HUES6 (cell line): ENCODE results near the gene SPATA12.

Source experiments
- H3K27ac ChIP-seq: 2 replicates; pipeline ENCODE4 v1.7.0; 2013; ENCODE audit warnings: low read depth, mild to moderate bottlenecking, low read length, inconsistent platforms
- H3K27me3 ChIP-seq: 2 replicates; pipeline ENCODE4 v1.6.1; 2013; ENCODE audit warnings: low read length; ENCODE audit not compliant: control insufficient read depth, insufficient read depth
- H3K36me3 ChIP-seq: 2 replicates; pipeline ENCODE4 v1.6.1; 2013; ENCODE audit warnings: low read length; ENCODE audit not compliant: control insufficient read depth, insufficient read depth
- H3K4me1 ChIP-seq: 2 replicates; pipeline ENCODE4 v1.6.1; 2013; ENCODE audit warnings: low read length; ENCODE audit not compliant: control insufficient read depth, insufficient read depth
- H3K4me3 ChIP-seq: 2 replicates; pipeline ENCODE4 v1.5.1; 2013; ENCODE audit warnings: low read depth, low read length
- H3K9ac ChIP-seq: one replicate; pipeline ENCODE4 v1.6.1; 2013; ENCODE audit warnings: mild to moderate bottlenecking, low read length
- H3K9me3 ChIP-seq: 2 replicates; pipeline ENCODE4 v1.6.1; 2013; ENCODE audit warnings: low read depth, low read length; ENCODE audit not compliant: control insufficient read depth, insufficient read depth

SPATA12 gene

DNA sequence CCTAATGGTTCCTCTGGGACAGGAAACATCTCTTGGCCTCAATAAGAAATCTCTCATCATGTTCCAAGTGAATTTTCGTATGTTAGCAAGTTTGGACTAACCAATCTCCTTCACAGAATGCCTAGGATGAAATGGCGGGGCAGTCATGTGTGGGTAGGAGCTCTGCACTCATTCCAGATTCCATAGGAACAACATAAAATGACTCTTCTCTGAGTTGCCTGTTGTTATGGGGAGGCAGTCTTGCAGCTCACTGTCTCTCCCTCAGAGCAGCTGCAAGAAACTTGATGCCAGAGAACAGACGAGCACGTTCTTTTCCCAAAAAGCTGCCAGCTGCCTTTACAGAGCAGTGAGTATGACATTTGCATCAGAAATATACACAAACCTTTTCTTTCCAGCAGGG is 34.1 kb downstream of the SPATA12 start:
- Histone ChIP-seq H3K27me3 (no peaks in the 10 kb centered on the region), H3K36me3 (peaks cover 76% of the 10 kb centered on the region), H3K9me3 (no peaks in the 10 kb centered on the region), H3K27ac (no peak overlapping the region), H3K9ac (no peak overlapping the region), H3K4me3 (no peak overlapping the region), H3K4me1 (no peaks in the 10 kb centered on the region; the same call in 1 of the 2 replicates)

DNA sequence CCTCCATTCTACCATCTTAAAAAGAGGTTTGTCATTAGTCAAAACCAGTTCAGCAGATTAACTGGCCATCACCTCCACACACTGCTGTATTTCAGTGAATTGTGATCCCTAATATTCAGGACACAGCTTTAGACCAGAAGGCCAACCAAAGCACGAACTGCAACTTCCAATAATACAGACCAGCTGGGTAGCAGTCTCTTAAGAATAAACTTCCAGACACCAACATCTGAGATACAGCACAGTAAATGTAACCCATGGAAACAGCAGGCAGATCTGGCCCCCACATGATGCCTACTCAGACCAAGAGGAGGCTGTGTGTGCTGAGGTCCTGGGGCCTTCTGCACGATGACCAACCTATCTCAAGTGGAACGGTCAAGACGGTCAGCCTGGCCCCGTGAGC is 34.9 kb downstream of the SPATA12 start:
- Histone ChIP-seq H3K36me3 (peaks cover 80% of the 10 kb centered on the region), H3K9me3 (no peaks in the 10 kb centered on the region), H3K9ac (no peak overlapping the region), H3K4me1 (no peaks in the 10 kb centered on the region; the same call in 1 of the 2 replicates), H3K4me3 (no peak overlapping the region), H3K27me3 (no peaks in the 10 kb centered on the region), H3K27ac (no peak overlapping the region)

DNA sequence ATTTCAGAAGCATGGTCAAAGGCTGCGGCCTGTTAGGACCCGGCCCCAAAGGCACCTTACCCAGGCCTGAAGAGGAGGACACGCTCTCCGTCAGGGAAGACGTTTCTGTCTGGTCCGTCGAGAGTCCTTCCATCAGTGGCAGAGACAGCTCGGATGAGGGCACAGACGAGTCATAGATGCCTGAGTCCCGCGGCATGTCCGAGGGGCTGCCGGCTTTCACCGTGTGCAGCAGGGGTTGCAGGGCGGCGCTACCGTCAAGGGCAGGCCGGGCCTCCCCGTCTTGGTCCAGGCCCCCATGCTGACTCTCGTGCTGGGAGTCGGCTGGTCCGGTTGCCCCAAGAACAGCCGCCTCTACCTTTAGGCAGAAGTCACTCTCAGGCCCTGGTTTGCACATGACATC is 37.1 kb downstream of the SPATA12 start:
- H3K4me1 ChIP-seq, result no peaks in the 10 kb centered on the region

DNA sequence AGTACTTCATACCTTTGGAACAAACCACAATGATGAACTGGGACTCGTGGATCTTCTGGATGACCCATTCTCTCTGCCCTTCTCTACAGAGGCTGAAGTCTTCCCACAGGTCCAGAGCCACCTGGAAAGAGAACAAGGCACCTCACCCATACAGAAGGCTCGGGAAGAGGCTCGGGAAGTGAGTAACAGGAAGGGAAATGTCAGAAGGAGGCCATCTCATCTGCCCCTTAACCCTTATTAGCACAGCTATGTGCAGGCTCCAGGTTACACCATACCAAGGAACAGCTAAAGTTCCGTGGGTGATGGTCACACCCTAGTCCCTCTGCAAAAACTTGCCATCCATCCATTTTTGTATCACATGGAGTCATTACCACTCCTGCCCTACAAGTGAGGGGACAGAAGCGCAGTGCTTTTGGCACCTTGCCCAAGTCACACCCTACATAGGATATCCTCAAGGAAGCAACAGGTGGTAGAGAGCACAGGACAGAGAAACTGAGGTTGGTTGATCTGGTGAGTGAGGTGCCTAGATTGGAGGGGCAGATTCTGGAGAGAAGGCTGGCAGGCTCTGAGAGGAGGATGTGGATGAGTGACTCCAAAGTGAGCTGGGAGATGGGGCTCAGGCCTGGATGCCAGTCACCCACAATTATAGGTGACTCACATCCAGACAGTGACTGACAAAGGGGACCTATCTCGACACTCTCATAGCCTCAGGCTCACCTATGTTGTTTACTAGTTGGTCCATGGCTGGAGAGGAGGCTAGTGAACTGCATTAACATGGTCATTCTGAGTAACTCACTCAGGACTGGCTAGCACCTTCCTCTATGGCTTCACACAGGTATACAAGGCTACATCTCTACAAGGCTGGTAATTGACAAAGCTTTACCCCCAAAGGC is 38.2 kb downstream of the SPATA12 start:
- Histone ChIP-seq H3K36me3 (peaks cover 96% of the 10 kb centered on the region), H3K9me3 (no peaks in the 10 kb centered on the region), H3K9ac (no peak overlapping the region), H3K4me3 (no peak overlapping the region), H3K4me1 (no peaks in the 10 kb centered on the region), H3K27ac (no peak overlapping the region), H3K27me3 (no peaks in the 10 kb centered on the region)

More for the DNA sequence above, 37.1 kb downstream of the SPATA12 start:
- Histone ChIP-seq H3K27me3 (no peaks in the 10 kb centered on the region), H3K9me3 (no peaks in the 10 kb centered on the region), H3K9ac (no peak overlapping the region), H3K27ac (no peak overlapping the region), H3K36me3 (peaks cover 96% of the 10 kb centered on the region), H3K4me3 (no peak overlapping the region)

- Histone ChIP-seq H3K27me3 (no peaks in the 10 kb centered on the region), H3K4me3 (no peak overlapping the region), H3K4me1 (no peaks in the 10 kb centered on the region), H3K9me3 (no peaks in the 10 kb centered on the region), H3K27ac (no peak overlapping the region), H3K36me3 (peaks cover 96% of the 10 kb centered on the region), H3K9ac (no peak overlapping the region)
These were observed 39.7 kb downstream of the SPATA12 start for GRCh38 chr3:57100046-57100695.

DNA sequence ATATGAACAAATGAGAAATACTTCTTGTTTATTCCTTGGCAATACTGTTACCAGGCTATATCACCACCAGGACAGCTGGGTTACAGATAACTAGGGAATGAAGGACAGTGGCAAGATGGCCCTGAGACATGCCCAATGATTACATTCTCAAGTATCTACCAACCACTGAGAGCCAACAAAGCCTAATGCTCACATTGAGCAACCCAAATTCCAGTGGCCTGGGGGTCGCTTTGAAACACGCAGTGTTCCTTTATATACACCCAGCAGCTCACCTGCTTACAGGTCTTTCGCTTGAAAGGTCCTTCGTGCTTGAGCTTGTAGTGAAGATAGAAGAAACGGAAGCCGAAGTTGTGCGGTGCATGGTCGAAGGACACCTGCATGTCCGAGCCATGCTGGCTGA is 45.1 kb downstream of the SPATA12 start:
- Histone ChIP-seq H3K27ac (no peak overlapping the region), H3K9me3 (no peaks in the 10 kb centered on the region), H3K36me3 (peaks cover 86% of the 10 kb centered on the region), H3K27me3 (no peaks in the 10 kb centered on the region), H3K4me3 (no peak overlapping the region), H3K9ac (no peak overlapping the region), H3K4me1 (peaks cover 9% of the 10 kb centered on the region)

DNA sequence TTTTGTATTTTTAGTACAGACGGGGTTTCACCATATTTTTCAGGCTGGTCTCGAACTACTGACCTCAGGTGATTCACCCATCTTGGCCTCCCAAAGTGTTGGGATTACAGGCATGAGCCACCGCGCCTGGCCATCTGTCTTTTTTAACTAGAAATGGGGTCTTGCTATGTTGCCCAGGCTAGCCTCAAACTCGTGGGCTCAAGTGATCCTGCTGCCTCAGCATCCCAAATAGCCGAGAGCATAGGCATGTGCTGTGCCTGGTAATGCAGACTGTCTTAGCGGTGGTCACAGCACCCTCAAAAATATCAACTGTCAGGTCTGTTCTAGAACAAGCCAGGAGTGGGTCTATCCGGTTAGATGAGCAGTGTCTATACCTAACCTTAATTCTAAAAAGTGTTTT is 48.2 kb downstream of the SPATA12 start:
- Histone ChIP-seq H3K36me3 (peaks cover 74% of the 10 kb centered on the region), H3K4me1 (peaks cover 24% of the 10 kb centered on the region), H3K9me3 (no peaks in the 10 kb centered on the region), H3K4me3 (no peak overlapping the region), H3K27me3 (no peaks in the 10 kb centered on the region), H3K27ac (no peak overlapping the region), H3K9ac (no peak overlapping the region)

DNA sequence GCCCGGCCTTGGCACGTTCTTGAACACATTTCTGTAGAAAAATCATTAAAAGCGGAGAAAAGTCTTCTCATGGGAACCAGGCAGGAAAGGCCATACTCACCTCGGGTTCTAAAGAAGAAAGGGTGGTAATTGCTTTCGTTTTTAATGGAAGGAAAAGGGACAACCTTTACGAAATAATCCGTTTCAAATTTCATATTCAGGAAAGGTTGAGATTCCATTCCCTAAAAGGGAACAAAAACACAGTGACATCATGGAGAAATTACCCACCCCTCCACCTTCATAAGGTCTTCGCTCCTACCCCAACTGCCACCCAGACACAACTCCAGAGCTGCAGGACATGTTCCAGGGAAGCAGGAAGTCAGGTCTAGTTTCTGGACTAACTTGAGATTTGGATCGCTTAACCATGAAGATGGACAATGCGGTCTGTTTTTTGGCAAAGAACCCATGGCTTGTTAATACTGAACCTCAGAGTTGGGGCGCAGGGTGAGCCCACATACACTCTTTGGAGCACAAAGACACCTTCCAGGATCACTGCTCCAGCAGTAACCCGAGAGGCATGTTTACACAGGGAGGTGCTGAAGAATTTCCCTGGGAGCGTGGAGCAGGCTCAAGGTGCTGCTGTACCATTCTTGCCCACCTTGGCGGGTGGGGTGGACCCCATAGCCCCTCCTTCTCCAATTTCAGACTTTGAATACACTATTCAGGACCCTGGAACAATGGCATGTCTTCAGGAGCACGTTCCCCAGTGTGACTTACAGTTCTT is 49.2 kb downstream of the SPATA12 start:
- no peak overlapping the region for H3K9ac ChIP-seq
- H3K27me3 ChIP-seq, result no peaks in the 10 kb centered on the region
- H3K27ac ChIP-seq, result 0 out of 2 replicates have a peak overlapping the region, but pooled peaks have one; percentile 20
- H3K36me3 ChIP-seq, result peaks cover 71% of the 10 kb centered on the region
- H3K9me3 ChIP-seq, result no peaks in the 10 kb centered on the region
- peaks cover 24% of the 10 kb centered on the region for H3K4me1 ChIP-seq
- H3K4me3 ChIP-seq, result no peak overlapping the region

DNA sequence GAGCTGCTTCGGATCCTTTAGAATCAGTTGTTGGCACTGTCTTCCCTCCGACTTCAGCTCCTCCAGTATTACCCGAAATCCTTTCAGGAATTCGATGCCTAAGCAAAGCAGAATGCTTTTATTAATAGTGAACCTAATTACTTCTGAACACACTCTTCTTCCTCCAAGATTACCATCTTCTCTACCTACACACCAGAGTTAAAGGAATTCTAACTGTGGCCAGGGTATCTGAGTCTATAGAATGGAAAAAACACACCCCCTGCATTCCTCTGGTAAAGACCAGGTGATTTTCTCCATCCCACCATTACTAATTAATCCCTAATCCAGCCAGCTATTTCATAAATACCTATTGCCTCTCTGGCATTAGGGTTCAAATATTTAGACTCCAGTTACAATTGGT is 49.8 kb downstream of the SPATA12 start:
- H3K9ac ChIP-seq, result no peak overlapping the region
- peaks cover 70% of the 10 kb centered on the region for H3K36me3 ChIP-seq
- no peaks in the 10 kb centered on the region for H3K27me3 ChIP-seq
- H3K9me3 ChIP-seq, result no peaks in the 10 kb centered on the region
- H3K4me3 ChIP-seq, result no peak overlapping the region
- peaks cover 25% of the 10 kb centered on the region for H3K4me1 ChIP-seq
- H3K27ac ChIP-seq, result no peak overlapping the region

DNA sequence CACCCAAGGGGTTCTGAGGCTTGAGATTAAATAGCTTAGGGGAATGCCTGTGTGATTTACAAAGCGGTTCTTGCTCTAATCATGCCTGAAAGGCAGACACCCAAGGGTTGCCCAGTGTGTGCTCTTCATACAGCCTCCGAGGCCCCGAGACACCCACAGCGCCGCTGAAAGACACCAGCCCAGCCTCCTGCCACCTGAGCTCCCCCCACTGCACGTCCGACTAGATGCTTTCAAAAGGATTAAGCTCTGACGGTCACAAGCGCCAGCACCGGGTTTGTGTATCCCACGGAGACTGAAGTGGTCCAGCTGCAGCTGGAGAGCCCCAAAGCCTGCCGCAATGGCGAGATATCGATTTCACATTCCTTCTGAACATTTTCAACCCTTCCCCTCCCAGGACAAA is 50.3 kb downstream of the SPATA12 start:
- Histone ChIP-seq H3K9me3 (no peaks in the 10 kb centered on the region), H3K27me3 (no peaks in the 10 kb centered on the region), H3K27ac (peak overlapping the region; percentile 38; the same call in 1 of the 2 replicates), H3K4me1 (peaks cover 31% of the 10 kb centered on the region), H3K36me3 (peaks cover 72% of the 10 kb centered on the region), H3K9ac (no peak overlapping the region), H3K4me3 (no peak overlapping the region)
